Measurements from ENCODE around the gene CNTRL.

The CNTRL gene

DNA sequence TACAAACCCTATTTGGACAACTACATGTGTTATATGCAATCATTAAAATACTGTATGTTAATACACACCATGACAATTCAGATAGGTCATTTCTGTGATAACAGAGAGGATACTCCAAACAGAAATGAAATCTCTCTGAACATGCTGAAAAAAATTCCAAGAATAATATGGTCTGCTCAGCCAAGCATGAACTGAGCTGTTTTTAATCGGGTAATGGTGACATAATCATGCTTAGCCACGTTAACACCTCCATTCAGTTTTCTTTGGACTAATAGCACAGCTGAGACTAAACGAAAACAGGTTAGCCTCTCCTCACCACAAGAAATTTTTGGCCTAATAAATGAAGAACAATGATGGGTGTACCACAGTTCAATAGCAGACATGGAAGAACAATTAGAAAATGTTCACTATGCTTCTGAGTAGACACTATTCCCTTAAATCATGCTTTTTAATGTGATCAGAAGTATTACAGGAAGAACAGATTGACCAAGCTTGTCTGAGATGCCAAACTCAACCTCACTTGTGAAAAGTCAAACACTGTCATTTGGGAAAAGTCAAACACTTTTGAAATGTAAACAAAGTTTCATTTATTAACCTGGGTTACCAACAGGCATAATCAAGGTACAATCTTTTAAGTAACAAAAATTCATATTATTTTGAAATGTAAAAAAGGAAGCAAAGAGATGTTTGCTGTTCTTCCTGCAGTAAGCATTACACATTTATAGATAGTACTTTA lies 107.5 kb downstream of the CNTRL start:
- TF ChIP-seq POLR2AphosphoS5 (IDR thresholded peaks at IDR 0.05; ENCODE audit: low read depth, low read length) (no peak), SIN3A (IDR thresholded peaks at IDR 0.05; ENCODE audit: borderline replicate concordance, insufficient read depth, low read length) (no peak), TAF1 (IDR thresholded peaks at IDR 0.05; ENCODE audit: borderline replicate concordance, insufficient read depth, low read length) (no peak), FOXP2 (optimal IDR thresholded peaks at IDR 0.05; ENCODE audit: borderline replicate concordance, extremely low read depth, extremely low read length, insufficient read depth) (no peak)
- TF ChIP-seq, protein P1, sequence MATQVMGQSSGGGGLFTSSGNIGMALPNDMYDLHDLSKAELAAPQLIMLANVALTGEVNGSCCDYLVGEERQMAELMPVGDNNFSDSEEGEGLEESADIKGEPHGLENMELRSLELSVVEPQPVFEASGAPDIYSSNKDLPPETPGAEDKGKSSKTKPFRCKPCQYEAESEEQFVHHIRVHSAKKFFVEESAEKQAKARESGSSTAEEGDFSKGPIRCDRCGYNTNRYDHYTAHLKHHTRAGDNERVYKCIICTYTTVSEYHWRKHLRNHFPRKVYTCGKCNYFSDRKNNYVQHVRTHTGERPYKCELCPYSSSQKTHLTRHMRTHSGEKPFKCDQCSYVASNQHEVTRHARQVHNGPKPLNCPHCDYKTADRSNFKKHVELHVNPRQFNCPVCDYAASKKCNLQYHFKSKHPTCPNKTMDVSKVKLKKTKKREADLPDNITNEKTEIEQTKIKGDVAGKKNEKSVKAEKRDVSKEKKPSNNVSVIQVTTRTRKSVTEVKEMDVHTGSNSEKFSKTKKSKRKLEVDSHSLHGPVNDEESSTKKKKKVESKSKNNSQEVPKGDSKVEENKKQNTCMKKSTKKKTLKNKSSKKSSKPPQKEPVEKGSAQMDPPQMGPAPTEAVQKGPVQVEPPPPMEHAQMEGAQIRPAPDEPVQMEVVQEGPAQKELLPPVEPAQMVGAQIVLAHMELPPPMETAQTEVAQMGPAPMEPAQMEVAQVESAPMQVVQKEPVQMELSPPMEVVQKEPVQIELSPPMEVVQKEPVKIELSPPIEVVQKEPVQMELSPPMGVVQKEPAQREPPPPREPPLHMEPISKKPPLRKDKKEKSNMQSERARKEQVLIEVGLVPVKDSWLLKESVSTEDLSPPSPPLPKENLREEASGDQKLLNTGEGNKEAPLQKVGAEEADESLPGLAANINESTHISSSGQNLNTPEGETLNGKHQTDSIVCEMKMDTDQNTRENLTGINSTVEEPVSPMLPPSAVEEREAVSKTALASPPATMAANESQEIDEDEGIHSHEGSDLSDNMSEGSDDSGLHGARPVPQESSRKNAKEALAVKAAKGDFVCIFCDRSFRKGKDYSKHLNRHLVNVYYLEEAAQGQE (IDR thresholded peaks at IDR 0.05; ENCODE audit: insufficient read depth in 1 of 2, low read depth in 2 of 2, low read length in 2 of 2), result no peak

DNA sequence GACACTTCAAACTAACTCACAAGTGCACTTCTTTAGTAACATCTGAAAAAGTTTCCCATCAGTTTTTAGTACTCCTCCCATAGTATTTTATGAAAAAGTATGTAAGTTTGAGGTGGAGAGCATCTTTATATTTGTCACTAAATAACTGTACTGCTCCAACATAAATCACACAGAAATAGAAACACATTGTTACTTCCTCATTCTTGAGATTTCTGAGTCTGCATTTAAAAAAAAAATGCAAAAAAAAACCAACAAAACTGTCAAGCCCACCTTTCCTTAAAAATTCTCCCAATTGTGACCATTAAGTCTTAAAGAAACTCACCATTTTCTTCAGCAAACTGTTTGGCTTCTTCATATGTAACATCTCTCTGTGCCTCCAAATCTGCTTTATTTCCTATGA lies 108.2 kb downstream of the CNTRL start:
- TF ChIP-seq FOXP2 (optimal IDR thresholded peaks at IDR 0.05; ENCODE audit: borderline replicate concordance, extremely low read depth, extremely low read length, insufficient read depth), result no peak
- no peak for TF ChIP-seq POLR2AphosphoS5 (IDR thresholded peaks at IDR 0.05; ENCODE audit: low read depth, low read length)
- TF ChIP-seq TAF1 (IDR thresholded peaks at IDR 0.05; ENCODE audit: borderline replicate concordance, insufficient read depth, low read length), result no peak
- TF ChIP-seq, protein P1 (IDR thresholded peaks at IDR 0.05; ENCODE audit: insufficient read depth in 1 of 2, low read depth in 2 of 2, low read length in 2 of 2), result no peak
- TF ChIP-seq SIN3A (IDR thresholded peaks at IDR 0.05; ENCODE audit: borderline replicate concordance, insufficient read depth, low read length), result no peak

DNA sequence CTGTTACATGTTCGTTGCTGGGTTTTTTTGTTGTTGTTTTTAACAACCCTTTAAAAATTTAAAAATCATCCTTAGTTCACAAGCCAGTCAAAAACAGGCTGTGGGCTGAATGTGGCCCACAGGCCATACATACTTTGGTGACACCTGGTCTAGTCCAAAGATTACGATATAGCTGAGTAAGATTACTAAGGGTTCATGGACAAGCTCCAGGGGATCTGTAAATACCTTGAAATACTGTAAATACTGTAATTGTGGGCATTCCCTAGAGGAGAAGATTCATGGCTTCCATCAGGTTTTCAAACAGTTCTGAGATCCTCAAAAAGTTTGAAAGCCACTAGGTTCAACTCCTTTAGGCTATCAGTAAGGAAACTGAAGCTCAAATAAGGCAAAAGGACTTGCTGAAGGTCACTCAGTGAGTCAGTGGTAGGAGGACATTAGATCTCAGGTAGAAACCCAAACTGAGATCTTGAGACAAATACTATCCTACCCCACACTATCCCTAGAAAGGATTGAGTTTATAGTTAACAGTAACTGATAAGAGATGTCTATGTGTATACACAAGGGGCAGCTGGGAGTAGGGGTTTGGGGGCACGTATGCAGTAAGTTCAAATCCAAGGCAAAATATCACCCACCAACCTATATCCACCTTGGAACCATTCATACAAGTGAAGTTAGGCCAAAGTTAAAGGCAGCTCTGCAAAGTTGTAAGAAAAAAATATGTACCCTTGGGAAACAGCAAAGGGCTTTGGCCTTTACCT lies 109.1 kb downstream of the CNTRL start:
- TF ChIP-seq, protein P1 (IDR thresholded peaks at IDR 0.05; ENCODE audit: insufficient read depth in 1 of 2, low read depth in 2 of 2, low read length in 2 of 2), result no peak
- TF ChIP-seq TAF1 (IDR thresholded peaks at IDR 0.05; ENCODE audit: borderline replicate concordance, insufficient read depth, low read length), result no peak
- TF ChIP-seq POLR2AphosphoS5 (IDR thresholded peaks at IDR 0.05; ENCODE audit: low read depth, low read length), result no peak
- TF ChIP-seq SIN3A (IDR thresholded peaks at IDR 0.05; ENCODE audit: borderline replicate concordance, insufficient read depth, low read length), result no peak
- TF ChIP-seq FOXP2 (optimal IDR thresholded peaks at IDR 0.05; ENCODE audit: borderline replicate concordance, extremely low read depth, extremely low read length, insufficient read depth), result no peak

- TF ChIP-seq POLR2AphosphoS5 (IDR thresholded peaks at IDR 0.05; ENCODE audit: low read depth, low read length) (no peak), SIN3A (IDR thresholded peaks at IDR 0.05; ENCODE audit: borderline replicate concordance, insufficient read depth, low read length) (no peak), TAF1 (IDR thresholded peaks at IDR 0.05; ENCODE audit: borderline replicate concordance, insufficient read depth, low read length) (no peak), FOXP2 (optimal IDR thresholded peaks at IDR 0.05; ENCODE audit: borderline replicate concordance, extremely low read depth, extremely low read length, insufficient read depth) (no peak)
- TF ChIP-seq, protein P1 (IDR thresholded peaks at IDR 0.05; ENCODE audit: insufficient read depth in 1 of 2, low read depth in 2 of 2, low read length in 2 of 2), result no peak
Measured at GRCh38 chr9:121184463-121184862, 109.7 kb downstream of the CNTRL start.
